GM19025 (cell line): ENCODE results near the gene PPP2R5E.
A peak's percentile ranks its signal among the peaks of the same experiment; 100 is the strongest.
"Not testable (repeated sequence)": the region's sequence is repeated elsewhere in the genome, so short reads cannot be mapped to it uniquely, and the experiment has no call there.

Experiments
- ATAC-seq: cut with Tn5 transposase; IDR thresholded peaks from one replicate; pipeline ENCODE4 v1.9.1; 2021; ENCODE audit warnings: mild to moderate bottlenecking, low read depth, moderate library complexity; ENCODE audit not compliant: unreplicated experiment

Gene PPP2R5E

GRCh38 chr14:63392236-63392635 is 150.9 kb downstream of the PPP2R5E start:
- no peak for ATAC-seq

DNA sequence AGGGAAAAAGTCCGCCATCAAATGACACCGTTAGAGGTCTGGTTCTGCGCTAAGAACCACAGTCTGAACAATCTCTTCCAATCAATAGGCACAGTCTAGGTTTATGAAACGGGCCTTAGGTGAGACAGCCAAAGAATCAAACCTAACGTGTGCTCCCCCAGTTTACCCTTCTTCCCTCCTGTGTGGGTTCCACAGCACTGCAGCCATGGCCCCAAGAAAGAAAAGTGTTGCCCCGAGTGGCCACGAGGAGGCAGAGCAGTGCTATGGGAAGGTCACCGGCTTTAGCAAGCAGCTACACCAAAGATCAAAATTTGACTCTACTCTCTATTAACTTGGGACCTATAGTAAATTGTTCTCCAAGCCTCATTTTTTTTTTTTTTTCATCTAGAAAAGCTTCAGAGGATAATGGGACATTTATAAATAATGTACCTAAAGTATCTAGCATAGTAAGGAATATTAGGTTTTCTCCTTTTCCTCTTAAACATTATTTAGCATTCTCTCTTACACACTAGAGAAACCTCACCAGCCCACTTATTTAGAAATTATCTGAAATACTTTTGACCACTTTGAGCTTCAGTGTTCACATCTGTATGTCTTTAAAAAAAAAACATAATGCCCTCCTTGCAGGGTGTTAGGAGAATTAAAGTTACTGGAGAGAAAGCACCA is 154.3 kb downstream of the PPP2R5E start:
- ATAC-seq = no peak

- no peak for ATAC-seq
These were observed 155.5 kb downstream of the PPP2R5E start for GRCh38 chr14:63387711-63388110.

GRCh38 chr14:63383776-63384367 is 159.3 kb downstream of the PPP2R5E start:
- peak; percentile 83 for ATAC-seq

GRCh38 chr14:63378444-63378843 is 164.7 kb downstream of the PPP2R5E start:
- ATAC-seq = no peak

- ATAC-seq = no peak
These were observed 167.4 kb downstream of the PPP2R5E start for GRCh38 chr14:63375769-63376168.

DNA sequence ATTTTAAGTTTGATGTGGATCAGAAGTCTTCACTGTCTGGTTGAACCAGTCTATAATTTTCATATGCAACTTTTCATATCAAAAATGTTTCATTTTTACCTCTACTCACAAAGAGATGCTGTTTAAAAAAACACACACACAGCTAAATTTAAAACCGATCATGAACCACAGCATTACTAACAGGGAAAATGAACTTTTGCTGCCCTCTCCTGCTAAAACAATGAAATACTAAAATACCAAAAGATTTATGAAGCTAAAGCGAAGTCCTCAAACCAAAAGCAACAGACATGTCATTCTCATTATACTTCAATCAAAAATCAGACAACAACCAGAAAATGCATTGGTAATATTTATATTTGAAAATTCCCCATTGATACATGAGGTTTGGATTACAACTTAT is 171.6 kb downstream of the PPP2R5E start:
- ATAC-seq = not testable (repeated sequence)

DNA sequence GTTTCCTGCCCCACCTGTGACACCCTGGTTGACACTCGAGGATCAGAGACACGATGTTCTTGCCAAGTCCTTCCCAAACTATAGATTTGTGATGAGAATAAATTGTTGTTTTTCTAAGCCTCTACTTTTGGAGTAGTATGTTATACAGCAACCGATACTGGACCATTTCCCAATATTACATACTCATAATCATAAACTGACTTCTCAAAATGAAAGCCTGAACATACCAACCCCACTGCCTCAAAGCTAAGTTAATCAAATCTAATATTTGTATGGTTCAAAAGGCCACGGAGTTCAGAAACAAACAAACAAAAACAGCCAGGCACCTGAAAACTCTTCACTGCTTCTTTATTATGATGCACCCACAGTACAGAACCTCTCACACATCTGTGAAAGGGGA is 172.1 kb downstream of the PPP2R5E start:
- no peak for ATAC-seq

DNA sequence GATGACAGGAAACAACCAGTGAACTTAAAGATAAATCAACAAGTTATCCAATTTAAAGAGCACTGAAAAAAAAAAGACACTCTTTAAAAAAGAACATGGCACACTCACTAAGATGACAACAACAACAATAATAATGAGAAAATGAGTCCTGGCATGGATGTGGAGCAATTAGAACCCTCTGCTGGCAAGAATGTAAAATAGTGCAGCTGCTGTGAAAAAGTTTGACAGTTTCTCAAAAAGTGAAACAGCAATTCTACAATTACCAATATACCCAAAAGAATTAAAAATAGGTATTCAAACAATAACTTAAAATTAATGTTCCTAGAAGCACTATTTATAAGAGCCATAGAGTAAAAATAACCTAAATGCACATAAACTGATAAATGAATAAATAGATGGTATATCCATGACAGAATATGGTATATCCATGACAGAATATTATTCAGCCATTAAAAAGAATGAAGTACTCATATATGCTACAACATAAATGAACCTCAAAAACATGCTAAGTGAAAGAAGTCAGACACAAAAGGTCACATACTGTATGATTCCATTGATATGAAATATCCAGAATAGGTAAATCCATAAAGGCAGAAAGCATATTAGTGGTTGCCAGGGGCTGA is 175.3 kb downstream of the PPP2R5E start:
- no peak for ATAC-seq

DNA sequence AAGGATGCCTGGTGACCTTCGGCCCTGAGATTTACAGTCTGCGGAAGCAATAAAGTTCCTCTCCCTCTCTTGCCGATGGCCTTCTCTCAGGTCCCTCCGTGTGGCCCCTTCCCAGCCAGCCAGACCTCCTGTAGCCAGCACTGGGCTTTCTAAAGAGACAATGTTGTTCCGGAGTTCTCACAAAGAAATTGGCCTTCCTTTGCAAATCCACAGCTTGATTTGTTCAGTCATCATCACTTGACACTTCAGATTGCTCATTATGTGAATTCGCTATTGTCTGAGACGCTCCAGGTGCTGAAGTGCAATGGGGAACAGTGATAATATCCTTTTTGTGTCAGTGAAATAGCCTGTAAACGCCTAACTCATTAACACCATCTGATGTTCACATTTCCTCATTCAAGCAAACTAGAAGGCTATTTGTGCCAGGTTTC is 180.8 kb downstream of the PPP2R5E start:
- no peak for ATAC-seq

DNA sequence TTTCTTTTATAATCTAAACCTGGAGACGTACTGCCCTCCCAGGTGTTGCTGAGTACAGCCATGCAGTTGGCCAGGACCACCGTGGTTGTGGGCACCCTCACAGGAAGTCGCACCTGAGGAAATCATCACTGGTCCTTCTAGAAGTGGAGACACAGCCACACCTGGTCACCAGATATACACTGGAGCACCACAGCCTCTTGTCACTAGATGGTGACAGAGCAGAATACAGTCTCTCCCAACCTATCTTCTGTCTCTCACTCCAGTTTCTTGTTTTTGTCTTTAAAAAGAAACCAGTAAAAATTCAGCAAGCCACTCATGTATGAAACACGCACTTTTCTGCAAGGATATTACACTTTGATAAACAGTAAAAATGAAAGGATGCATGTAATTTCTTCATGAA is 181.4 kb downstream of the PPP2R5E start:
- no peak for ATAC-seq

DNA sequence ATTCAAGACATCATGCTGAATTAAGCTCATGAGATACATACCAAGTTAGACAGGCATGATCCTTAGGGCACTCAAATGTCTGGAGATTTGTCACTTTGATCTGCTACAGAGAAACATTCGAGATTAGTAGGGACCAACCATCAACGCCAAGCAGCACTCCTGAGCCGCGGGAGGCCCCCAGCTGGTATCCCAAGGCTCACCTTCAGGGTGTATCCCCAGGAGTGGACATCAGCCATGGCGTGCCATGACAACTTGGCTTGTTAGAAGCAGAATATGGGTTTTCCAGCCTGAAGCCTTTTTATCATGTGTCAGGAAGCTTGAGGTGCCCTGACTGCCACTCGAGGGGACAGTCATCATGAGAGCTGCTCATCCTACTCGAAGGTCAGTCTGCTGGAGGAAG is 185.3 kb downstream of the PPP2R5E start:
- no peak for ATAC-seq

GRCh38 chr14:63345826-63346225 is 197.4 kb downstream of the PPP2R5E start:
- ATAC-seq = no peak

DNA sequence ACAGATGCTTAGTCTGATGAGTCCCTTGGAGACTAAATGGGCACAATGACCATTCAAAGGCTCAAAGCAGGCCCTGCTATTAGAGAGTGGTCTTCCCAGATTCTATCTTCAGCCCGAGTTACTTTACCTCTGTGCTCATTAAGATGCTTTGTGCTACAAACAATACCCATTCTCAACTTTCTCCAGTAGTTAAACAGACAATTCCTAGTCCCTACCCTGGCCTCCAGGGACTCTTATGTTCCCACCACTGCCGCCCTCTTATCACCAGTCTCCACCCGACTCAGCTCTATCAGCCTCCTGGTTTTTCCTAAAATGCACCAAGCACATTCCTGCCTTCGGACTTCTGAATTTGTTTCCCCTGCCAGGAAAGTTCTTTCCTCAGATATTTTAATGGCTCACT is 198.8 kb downstream of the PPP2R5E start:
- ATAC-seq = no peak

GRCh38 chr14:63343878-63344277 is 199.3 kb downstream of the PPP2R5E start:
- no peak for ATAC-seq

GRCh38 chr14:63342371-63342770 is 200.8 kb downstream of the PPP2R5E start:
- no peak for ATAC-seq

- no peak for ATAC-seq
These were observed 214.1 kb downstream of the PPP2R5E start for GRCh38 chr14:63328787-63329737.

DNA sequence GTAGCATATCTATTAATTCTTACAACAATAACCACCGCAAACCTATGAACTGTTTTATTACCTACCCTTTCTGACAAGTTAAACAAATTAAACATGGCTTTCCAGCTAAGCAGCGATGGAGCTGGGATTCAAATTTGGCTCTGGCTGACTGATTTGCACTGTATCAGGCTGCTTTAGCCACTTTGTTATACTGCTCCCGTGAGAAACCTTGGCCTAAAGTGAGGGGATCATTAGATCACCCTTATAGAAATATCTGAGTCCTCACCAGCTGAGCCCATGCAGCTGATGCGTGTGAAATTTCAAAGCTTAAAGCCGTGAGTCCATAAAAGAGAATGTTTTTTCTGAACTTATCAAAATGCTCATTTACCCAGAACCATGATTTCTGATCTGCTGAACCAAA is 216.3 kb downstream of the PPP2R5E start:
- no peak for ATAC-seq

- no peak for ATAC-seq
These were observed 220.1 kb downstream of the PPP2R5E start for GRCh38 chr14:63322897-63323573.

GRCh38 chr14:63322472-63322871 is 220.7 kb downstream of the PPP2R5E start:
- ATAC-seq = no peak
